Activated CD4-positive, alpha-beta T cell treated with anti-CD3 and anti-CD28 coated beads for 1 hour (primary cell): ENCODE results near the gene SGPL1.

Experiments used
- DNase-seq: peaks from one replicate; pipeline ENCODE4 v3.0.0-alpha.2; 2020

SGPL1 gene

GRCh38 chr10:70886921-70887665 lies 71.3 kb downstream of the SGPL1 start:
- no peak for DNase-seq

- peak; percentile 48 for DNase-seq
Measured at GRCh38 chr10:70887804-70888800, 72.4 kb downstream of the SGPL1 start, which contains the start of gene PCBD1. TSS of gene PCBD1 (minus strand) at chr10:70888565. CDS start at chr10:70888533, 32 bp downstream.

GRCh38 chr10:70889291-70889690 lies 73.5 kb downstream of the SGPL1 start:
- DNase-seq: no peak

- DNase-seq: no peak
Measured at GRCh38 chr10:70890917-70891431, 75.2 kb downstream of the SGPL1 start.

GRCh38 chr10:70891627-70892026 lies 75.9 kb downstream of the SGPL1 start:
- no peak for DNase-seq

- no peak for DNase-seq
Measured at GRCh38 chr10:70892631-70893030, 76.9 kb downstream of the SGPL1 start.

- DNase-seq: no peak
Measured at GRCh38 chr10:70893227-70894006, 77.7 kb downstream of the SGPL1 start.

GRCh38 chr10:70894416-70894815 lies 78.7 kb downstream of the SGPL1 start:
- DNase-seq: no peak

- DNase-seq: no peak
Measured at GRCh38 chr10:70896551-70896950, 80.8 kb downstream of the SGPL1 start.

- no peak for DNase-seq
Measured at GRCh38 chr10:70898687-70899086, 82.9 kb downstream of the SGPL1 start.

GRCh38 chr10:70899096-70899495 lies 83.3 kb downstream of the SGPL1 start:
- DNase-seq: no peak

GRCh38 chr10:70901276-70901878 lies 85.6 kb downstream of the SGPL1 start:
- DNase-seq: no peak

- DNase-seq: no peak
Measured at GRCh38 chr10:70902661-70903261, 87.0 kb downstream of the SGPL1 start.

- no peak for DNase-seq
Measured at GRCh38 chr10:70903262-70903921, 87.6 kb downstream of the SGPL1 start.

GRCh38 chr10:70905071-70906021 lies 89.6 kb downstream of the SGPL1 start:
- DNase-seq: no peak

- DNase-seq: no peak
Measured at GRCh38 chr10:70906031-70906783, 90.5 kb downstream of the SGPL1 start.

GRCh38 chr10:70906953-70907636 lies 91.3 kb downstream of the SGPL1 start:
- DNase-seq: no peak

- DNase-seq: no peak
Measured at GRCh38 chr10:70907637-70908405, 92.1 kb downstream of the SGPL1 start.
